ENCODE results near the gene ROBO4.

DNA sequence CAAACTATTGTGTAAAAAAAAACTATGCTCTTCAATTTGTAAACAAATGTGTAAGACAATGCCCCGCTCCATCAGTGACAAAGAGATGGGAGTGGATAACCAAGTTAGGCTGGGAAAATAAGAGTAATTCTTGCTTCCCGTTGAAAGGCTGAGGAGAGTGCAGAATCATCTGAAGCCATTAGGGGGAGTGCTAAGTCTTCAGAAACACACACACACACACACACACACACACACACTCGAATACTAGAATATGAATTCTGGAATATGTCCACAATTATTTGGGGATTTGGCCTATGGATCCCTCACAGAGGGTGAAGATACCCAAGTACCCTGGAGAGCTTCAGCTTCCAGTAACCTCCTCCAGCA, 60.2 kb downstream of the ROBO4 start:
- TF ChIP-seq, protein P1, sequence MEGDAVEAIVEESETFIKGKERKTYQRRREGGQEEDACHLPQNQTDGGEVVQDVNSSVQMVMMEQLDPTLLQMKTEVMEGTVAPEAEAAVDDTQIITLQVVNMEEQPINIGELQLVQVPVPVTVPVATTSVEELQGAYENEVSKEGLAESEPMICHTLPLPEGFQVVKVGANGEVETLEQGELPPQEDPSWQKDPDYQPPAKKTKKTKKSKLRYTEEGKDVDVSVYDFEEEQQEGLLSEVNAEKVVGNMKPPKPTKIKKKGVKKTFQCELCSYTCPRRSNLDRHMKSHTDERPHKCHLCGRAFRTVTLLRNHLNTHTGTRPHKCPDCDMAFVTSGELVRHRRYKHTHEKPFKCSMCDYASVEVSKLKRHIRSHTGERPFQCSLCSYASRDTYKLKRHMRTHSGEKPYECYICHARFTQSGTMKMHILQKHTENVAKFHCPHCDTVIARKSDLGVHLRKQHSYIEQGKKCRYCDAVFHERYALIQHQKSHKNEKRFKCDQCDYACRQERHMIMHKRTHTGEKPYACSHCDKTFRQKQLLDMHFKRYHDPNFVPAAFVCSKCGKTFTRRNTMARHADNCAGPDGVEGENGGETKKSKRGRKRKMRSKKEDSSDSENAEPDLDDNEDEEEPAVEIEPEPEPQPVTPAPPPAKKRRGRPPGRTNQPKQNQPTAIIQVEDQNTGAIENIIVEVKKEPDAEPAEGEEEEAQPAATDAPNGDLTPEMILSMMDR (IDR thresholded peaks at IDR 0.05; ENCODE audit: insufficient read depth, low read depth, low read length) = peak; percentile 71
- no peak for TF ChIP-seq EZH2 (IDR thresholded peaks at IDR 0.05; ENCODE audit: insufficient read depth, low read length)
